ENCODE measurements around the gene SIX2. TPM values are rescaled to one million over a fixed set of nuclear protein-coding genes. Genes with fewer than 3 reads are reported as not detected.

Gene SIX2
- total RNA-seq, 4 donors from 2014 or later: 0.14 to 0.32 TPM; not detected in 2

DNA sequence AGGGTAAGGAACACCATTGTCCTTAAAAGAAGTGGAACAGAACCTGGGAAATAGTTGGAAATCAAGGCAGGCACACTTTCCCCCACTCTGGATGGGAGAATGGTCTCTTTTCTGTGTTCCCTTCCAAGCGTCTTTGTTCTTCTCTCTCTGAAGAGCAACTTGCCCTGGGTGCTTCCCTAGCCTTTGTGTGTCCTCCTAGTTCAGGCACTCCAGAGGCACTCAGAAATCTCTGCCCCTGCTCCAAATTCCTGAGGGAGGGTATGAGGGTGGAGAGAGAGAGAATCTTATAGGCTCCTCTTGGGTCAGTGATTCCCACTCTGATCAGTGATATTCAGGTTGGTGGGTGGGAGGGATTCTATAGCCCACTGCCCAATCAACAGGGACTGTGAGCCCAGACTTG, 8.8 kb upstream of the SIX2 start:
- DNase-seq: no peak
- no peak overlapping the region for H3K4me3 ChIP-seq
- TF ChIP-seq POLR2AphosphoS5 (IDR thresholded peaks at IDR 0.05) (no peak), POLR2A (IDR thresholded peaks at IDR 0.05) (no peak), EP300 (IDR thresholded peaks at IDR 0.05; ENCODE audit: low read depth) (no peak), CTCF (IDR thresholded peaks at IDR 0.05) (no peak)
- H3K4me1 ChIP-seq: peaks cover 0 to 16% (median 14%) of the 10 kb centered on the region in 4 donors
- H3K9me3 ChIP-seq: no peaks in the 10 kb centered on the region
- WGBS, 2 donors (ENCODE audit: low coverage in 1 of 2): 75 to 100% methylated on average over 1 of the region's 1 CpG
- no peaks in the 10 kb centered on the region for H3K36me3 ChIP-seq
- H3K27ac ChIP-seq: no peak overlapping the region
- in situ Hi-C loops (cut with MboI; ENCODE audit: low pct_ligation_motif_present in 1 of 4, low pct_unique_long_range_greater_than_20kb in 1 of 4, low sequenced_read_pairs in 3 of 4): no loop called here
- H3K27me3 ChIP-seq: peaks cover 54% of the 10 kb centered on the region
- intact Hi-C loops (cut with DNase I; ENCODE audit: low total_unique reads): no loop called here

DNA sequence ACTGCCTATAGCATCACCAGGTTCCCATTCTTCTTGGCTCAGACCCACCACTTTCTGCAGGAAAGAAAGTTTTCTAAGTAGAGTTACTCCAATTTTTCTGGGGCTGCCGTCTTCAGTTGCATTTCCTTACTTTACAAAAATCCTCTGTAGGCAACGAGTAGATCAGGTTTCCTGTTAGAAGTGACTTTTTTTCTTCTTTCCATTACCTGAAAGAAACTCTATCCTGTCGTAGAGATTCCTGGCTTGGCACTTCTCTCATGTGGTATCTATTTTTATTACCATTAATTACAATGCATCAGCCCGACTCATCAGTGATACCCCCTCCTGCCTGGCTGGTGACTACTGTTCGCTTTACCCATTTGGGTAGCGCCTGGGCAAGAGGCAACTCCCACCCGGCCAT, 5.6 kb upstream of the SIX2 start:
- H3K27ac ChIP-seq: no peak overlapping the region
- no peak overlapping the region for H3K4me3 ChIP-seq
- H3K4me1 ChIP-seq: peaks cover 0 to 28% (median 22%) of the 10 kb centered on the region in 4 donors
- TF ChIP-seq EP300 (IDR thresholded peaks at IDR 0.05; ENCODE audit: low read depth) (no peak), POLR2A (IDR thresholded peaks at IDR 0.05) (no peak), CTCF (IDR thresholded peaks at IDR 0.05) (no peak), POLR2AphosphoS5 (IDR thresholded peaks at IDR 0.05) (no peak)
- in situ Hi-C loops (cut with MboI; ENCODE audit: low pct_ligation_motif_present in 1 of 4, low pct_unique_long_range_greater_than_20kb in 1 of 4, low sequenced_read_pairs in 3 of 4): no loop called here
- no peak for DNase-seq
- no peaks in the 10 kb centered on the region for H3K9me3 ChIP-seq
- H3K27me3 ChIP-seq: peaks cover 86% of the 10 kb centered on the region
- WGBS, 2 donors (ENCODE audit: low coverage in 1 of 2): 61 to 76% methylated on average over 4 to 7 of the region's 7 CpGs
- intact Hi-C loops (cut with DNase I; ENCODE audit: low total_unique reads): no loop called here
- no peaks in the 10 kb centered on the region for H3K36me3 ChIP-seq

DNA sequence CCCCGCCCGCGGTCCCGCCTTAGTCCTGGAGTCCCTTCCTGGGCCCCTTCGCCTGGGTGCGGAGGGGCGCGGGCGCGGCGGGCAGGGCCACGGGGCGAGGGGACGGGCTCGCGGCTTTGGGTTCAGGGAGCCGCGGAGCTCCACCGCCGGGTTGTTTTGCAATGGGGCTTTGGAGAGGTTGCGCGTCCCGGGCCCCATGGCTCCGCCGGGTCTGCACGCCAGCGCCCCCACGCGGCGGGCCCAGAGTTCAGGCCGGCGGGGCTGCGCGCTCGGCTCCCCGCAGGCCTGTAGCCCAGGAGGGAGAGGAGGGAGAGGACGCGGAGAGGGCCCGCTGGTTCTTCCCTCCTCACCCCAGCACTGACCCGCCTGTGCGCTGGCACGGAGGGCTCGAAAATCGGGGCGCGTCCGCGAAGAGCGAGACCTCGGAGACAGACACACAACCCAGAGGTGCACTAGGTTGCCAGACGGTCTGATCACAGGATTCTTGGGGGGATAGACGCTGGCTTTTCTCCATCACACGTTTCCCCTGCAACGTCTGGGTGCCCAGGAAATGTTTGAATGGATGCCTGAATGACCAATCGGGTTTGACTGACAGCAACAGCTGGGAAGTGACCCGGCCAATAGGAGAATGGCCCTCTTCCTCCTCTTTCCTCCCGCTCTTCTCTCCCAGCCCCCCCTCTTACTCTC, 4.9 kb upstream of the SIX2 start:
- no peak for TF ChIP-seq EP300 (IDR thresholded peaks at IDR 0.05; ENCODE audit: low read depth)
- TF ChIP-seq CTCF (IDR thresholded peaks at IDR 0.05): peak; percentile 18 to 68 (median 51)
- peak; percentile 32 for DNase-seq
- in situ Hi-C loops (cut with MboI; ENCODE audit: low pct_ligation_motif_present in 1 of 4, low pct_unique_long_range_greater_than_20kb in 1 of 4, low sequenced_read_pairs in 3 of 4): no loop called here
- intact Hi-C loops (cut with DNase I; ENCODE audit: low total_unique reads): no loop called here
- Histone ChIP-seq H3K4me3 (peak overlapping the region in 3 of 4 donors; percentile 12 to 44 (median 25)), H3K4me1 (peaks cover 0 to 35% (median 28%) of the 10 kb centered on the region in 4 donors), H3K27me3 (peaks cover 93% of the 10 kb centered on the region), H3K36me3 (no peaks in the 10 kb centered on the region), H3K27ac (no peak overlapping the region), H3K9me3 (no peaks in the 10 kb centered on the region)
- whole genome bisulfite sequencing, 2 donors (ENCODE audit: low coverage in 1 of 2): 9% methylated on average over 55 of the region's 57 CpGs; no CpG with 5 or more reads in 1 of the 2 donors

- DNase-seq: no peak
- no peaks in the 10 kb centered on the region for H3K9me3 ChIP-seq
- H3K27me3 ChIP-seq: peaks cover 96% of the 10 kb centered on the region
- in situ Hi-C loops (cut with MboI; ENCODE audit: low pct_ligation_motif_present in 1 of 4, low pct_unique_long_range_greater_than_20kb in 1 of 4, low sequenced_read_pairs in 3 of 4) (no loop called here), intact Hi-C loops (cut with DNase I; ENCODE audit: low total_unique reads) (no loop called here)
- 8% methylated on average over 75 of the region's 83 CpGs; no CpG with 5 or more reads in 1 of the 2 donors for WGBS, 2 donors (ENCODE audit: low coverage in 1 of 2)
- H3K36me3 ChIP-seq: no peaks in the 10 kb centered on the region
- H3K4me3 ChIP-seq: peak overlapping the region in 3 of 4 donors; percentile 12 to 44 (median 25)
- TF ChIP-seq POLR2A (IDR thresholded peaks at IDR 0.05) (no peak), POLR2AphosphoS5 (IDR thresholded peaks at IDR 0.05) (peak in 2 of 3 donors; percentile 19 to 33)
- peaks cover 2 to 40% (median 35%) of the 10 kb centered on the region in 4 donors for H3K4me1 ChIP-seq
- H3K27ac ChIP-seq: no peak overlapping the region
These were observed 4.2 kb upstream of the SIX2 start for GRCh38 chr2:45013229-45014015.
